ENCODE measurements around the gene PTPRN2. TPM values are rescaled to one million over a fixed set of nuclear protein-coding genes. Genes with fewer than 3 reads are reported as not detected.
A peak's percentile ranks its signal among the peaks of the same experiment; 100 is the strongest.

PTPRN2 gene
- total and polyA plus RNA-seq, 2 of the 13 experiments (the other 11 are each of a cell fraction or from before 2014, with no cell fraction given) = 2.5 to 24.2 TPM

DNA sequence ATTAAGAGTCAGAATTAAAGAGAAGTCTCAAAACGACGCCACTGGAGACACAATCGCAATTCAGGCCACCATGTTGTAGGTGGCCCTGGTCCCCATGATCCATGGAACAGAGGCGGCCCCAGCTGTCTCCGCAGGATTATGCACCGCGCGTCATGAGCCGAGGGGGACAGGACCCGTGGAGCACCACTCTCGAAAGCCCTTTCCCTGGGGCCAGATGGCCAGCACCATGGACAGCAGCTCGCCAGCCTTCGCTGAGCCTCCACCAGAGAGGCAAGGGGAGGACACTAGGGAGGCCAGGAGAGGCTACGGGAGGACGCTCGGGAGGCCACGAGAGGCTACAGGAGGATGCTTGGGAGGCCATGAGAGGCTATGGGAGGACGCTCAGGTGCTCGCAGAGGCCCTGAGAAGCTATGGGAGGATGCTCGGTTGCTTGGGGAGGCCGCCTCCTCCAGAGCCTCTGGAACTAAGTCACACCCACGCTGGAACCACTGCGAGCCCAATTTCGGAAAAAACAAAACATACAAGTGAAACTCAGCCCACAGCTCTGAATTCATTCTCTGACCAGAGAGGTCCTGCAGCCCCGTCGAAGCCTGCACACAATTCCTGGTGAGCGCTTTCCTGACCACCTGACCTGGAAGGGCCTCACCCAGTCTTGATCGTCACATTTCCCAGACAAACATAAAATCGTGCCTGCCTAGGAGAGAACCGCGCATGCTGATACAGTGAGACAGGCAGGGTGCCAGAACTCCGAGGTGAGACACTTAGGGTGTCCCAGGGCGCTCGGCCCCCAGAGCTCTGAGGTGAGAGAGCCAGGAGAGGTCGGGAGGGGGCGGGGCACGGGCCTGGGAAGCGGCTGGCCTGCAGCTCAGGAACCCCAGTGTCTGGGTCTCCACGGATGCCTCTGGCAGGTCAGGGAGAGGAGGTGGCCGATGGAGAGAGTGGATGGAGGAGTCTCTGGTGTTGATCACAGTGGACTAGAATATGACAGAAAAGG lies 224.4 kb downstream of the PTPRN2 start (continued):
- TF ChIP-seq FLYWCH1 (CRISPR knock-in tag; IDR thresholded peaks at IDR 0.05) = no peak
- 0 out of 2 replicates have a peak, but pooled peaks have one; percentile 52 for TF ChIP-seq ZBTB7A (CRISPR knock-in tag; IDR thresholded peaks at IDR 0.05)
- peak; percentile 68; the same call in 1 of the 2 replicates for TF ChIP-seq ZNF331 (CRISPR knock-in tag; IDR thresholded peaks at IDR 0.05)
- TF ChIP-seq ZKSCAN8 (CRISPR knock-in tag; IDR thresholded peaks at IDR 0.05; ENCODE audit: borderline replicate concordance) = no peak
- TF ChIP-seq REST (IDR thresholded peaks at IDR 0.05; ENCODE audit: borderline replicate concordance in 1 of 2, low read depth in 1 of 2, low read length in 2 of 2) = peak in 1 of 2 experiments; percentile 95
- TF ChIP-seq, protein P1, sequence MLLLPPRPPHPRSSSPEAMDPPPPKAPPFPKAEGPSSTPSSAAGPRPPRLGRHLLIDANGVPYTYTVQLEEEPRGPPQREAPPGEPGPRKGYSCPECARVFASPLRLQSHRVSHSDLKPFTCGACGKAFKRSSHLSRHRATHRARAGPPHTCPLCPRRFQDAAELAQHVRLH (CRISPR knock-in tag; IDR thresholded peaks at IDR 0.05; ENCODE audit: borderline replicate concordance, low read depth) = 0 out of 2 replicates have a peak, but pooled peaks have one; percentile 35
- TF ChIP-seq TEAD3 (CRISPR knock-in tag; optimal IDR thresholded peaks at IDR 0.05; ENCODE audit: borderline replicate concordance) = no peak
- 0 out of 2 replicates have a peak, but pooled peaks have one; percentile 55 for TF ChIP-seq ZNF446 (CRISPR knock-in tag; IDR thresholded peaks at IDR 0.05)
- peak; percentile 57; the same call in 1 of the 2 replicates for TF ChIP-seq TSC22D2 (CRISPR knock-in tag; IDR thresholded peaks at IDR 0.05; ENCODE audit: borderline replicate concordance)
- TF ChIP-seq ZNF703 (CRISPR knock-in tag; IDR thresholded peaks at IDR 0.05; ENCODE audit: borderline replicate concordance) = no peak
- no peak for TF ChIP-seq YEATS2 (CRISPR knock-in tag; IDR thresholded peaks at IDR 0.05; ENCODE audit: borderline replicate concordance)
- TF ChIP-seq TBL1XR1 (IDR thresholded peaks at IDR 0.05; ENCODE audit: borderline replicate concordance, low read length, partially characterized antibody) = no peak
- no peak for TF ChIP-seq IKZF4 (CRISPR knock-in tag; IDR thresholded peaks at IDR 0.05; ENCODE audit: borderline replicate concordance, low read depth, not compliant biosample characterization)
- 0 out of 2 replicates have a peak, but pooled peaks have one; percentile 30 for TF ChIP-seq BORCS8-MEF2B (CRISPR knock-in tag; IDR thresholded peaks at IDR 0.05)
- TF ChIP-seq ZNF263 (CRISPR knock-in tag; IDR thresholded peaks at IDR 0.05) = peak; percentile 87
- TF ChIP-seq ZNF724P (CRISPR knock-in tag; IDR thresholded peaks at IDR 0.05; ENCODE audit: borderline replicate concordance) = no peak
- TF ChIP-seq ZNF790 (CRISPR knock-in tag; IDR thresholded peaks at IDR 0.05; ENCODE audit: borderline replicate concordance) = 0 out of 2 replicates have a peak, but pooled peaks have one; percentile 50
- TF ChIP-seq, protein P2, sequence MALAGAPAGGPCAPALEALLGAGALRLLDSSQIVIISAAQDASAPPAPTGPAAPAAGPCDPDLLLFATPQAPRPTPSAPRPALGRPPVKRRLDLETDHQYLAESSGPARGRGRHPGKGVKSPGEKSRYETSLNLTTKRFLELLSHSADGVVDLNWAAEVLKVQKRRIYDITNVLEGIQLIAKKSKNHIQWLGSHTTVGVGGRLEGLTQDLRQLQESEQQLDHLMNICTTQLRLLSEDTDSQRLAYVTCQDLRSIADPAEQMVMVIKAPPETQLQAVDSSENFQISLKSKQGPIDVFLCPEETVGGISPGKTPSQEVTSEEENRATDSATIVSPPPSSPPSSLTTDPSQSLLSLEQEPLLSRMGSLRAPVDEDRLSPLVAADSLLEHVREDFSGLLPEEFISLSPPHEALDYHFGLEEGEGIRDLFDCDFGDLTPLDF (CRISPR knock-in tag; IDR thresholded peaks at IDR 0.05) = no peak
- 0 out of 2 replicates have a peak, but pooled peaks have one; percentile 38 for TF ChIP-seq STAT5B (CRISPR knock-in tag; IDR thresholded peaks at IDR 0.05)
- TF ChIP-seq PCBP2 (optimal IDR thresholded peaks at IDR 0.05; ENCODE audit: low read depth, low read length, poor library complexity, severe bottlenecking) = no peak
- TF ChIP-seq CBX5 (CRISPR knock-in tag; IDR thresholded peaks at IDR 0.05; ENCODE audit: borderline replicate concordance) = no peak
